ENCODE results near the gene SPSB3.

Gene SPSB3

DNA sequence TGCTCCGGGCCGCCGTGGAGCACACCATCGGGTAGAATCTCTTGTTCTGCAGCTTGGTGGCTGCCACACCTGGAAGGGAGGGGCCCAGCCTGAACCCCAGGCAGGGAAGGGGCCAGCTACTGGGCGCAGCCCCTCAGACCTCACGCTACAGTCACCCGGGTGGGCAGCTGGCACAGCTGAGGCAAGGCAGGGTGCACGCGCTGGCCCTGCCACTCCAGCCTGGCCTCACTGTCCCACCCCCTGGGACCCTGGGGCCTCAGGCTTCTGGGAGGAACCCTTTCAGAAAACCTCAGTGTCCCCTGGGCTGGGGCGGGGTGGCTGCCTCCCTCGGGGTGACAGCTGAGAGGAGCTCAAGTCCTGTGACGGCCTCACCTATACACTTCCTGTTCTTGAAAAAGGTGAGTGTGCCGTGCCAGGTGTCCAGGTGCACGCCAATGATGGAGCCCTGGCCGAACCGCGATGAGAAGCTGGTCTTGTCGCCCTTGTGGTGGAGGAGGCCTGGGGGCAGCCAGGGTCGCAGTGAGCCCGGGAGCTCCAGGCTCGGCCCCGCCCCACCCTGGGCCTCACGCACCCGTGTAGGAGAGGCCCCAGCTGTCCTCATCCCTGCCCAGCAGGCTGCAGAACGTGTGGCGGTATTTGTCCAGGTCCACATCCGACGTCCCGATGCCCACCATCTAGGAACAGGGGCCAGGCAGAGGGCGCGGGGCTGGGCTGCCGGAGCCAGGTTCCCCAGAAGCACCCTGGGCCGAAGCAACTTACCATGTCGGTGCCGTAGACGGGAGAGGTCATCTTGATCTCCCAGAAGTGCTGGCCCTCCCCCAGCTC, 4.8 kb downstream of the SPSB3 start:
- peaks cover 26% of the 10 kb centered on the region for H3K36me3 ChIP-seq (ENCODE audit: control insufficient read depth, insufficient read depth, low read length, severe bottlenecking)
- no peak overlapping the region for H3K4me3 ChIP-seq (ENCODE audit: low read length)
- no peak overlapping the region for H3K9ac ChIP-seq (ENCODE audit: low read length)
- H3K4me1 ChIP-seq (ENCODE audit: control insufficient read depth, insufficient read depth, low read length): peaks cover 16% of the 10 kb centered on the region
- no peaks in the 10 kb centered on the region for H3K27me3 ChIP-seq (replicated peaks; ENCODE audit: control insufficient read depth, insufficient read depth, low read length)
- H3K9me3 ChIP-seq (ENCODE audit: control insufficient read depth, low read length): no peaks in the 10 kb centered on the region
- DNase-seq (ENCODE audit: low read depth): no peak

DNA sequence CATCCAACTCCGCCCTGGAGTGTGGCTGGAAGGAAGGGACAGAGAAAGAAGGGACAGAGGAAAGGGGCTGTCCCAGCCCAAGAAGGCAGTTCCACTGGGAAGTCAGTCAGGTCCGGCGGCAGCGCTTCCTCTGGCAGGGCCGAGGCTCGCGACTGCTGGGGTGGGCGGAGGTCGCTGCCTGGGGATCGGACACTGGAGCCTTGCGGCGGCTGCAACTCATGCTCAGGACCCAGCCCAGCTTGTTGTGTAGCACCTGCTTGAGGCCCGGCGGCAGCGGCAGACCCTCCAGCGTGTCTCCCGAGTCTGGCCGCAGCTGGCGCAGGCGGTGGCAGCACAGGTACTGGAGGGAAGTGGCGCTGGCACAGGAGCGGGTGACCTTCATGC, 5.4 kb downstream of the SPSB3 start:
- no peak overlapping the region for H3K4me3 ChIP-seq (ENCODE audit: low read length)
- no peak for DNase-seq (ENCODE audit: low read depth)
- H3K27me3 ChIP-seq (replicated peaks; ENCODE audit: control insufficient read depth, insufficient read depth, low read length): no peaks in the 10 kb centered on the region
- H3K9me3 ChIP-seq (ENCODE audit: control insufficient read depth, low read length): no peaks in the 10 kb centered on the region
- peaks cover 26% of the 10 kb centered on the region for H3K36me3 ChIP-seq (ENCODE audit: control insufficient read depth, insufficient read depth, low read length, severe bottlenecking)
- no peak overlapping the region for H3K9ac ChIP-seq (ENCODE audit: low read length)
- H3K4me1 ChIP-seq (ENCODE audit: control insufficient read depth, insufficient read depth, low read length): peaks cover 21% of the 10 kb centered on the region

DNA sequence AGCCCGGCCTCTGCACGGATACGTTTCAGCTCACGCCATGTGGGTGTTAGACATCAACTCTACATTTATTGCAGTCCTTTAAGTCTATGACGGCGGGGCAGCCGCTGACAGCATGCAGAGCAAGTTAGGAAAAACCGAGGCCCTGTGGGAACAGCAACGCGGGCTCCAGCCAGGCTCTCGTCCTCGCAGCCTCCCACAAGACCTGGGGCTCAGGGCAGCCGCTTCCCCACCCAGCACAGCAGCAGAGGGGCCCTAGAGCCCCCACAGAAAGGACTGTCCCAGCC, 5.8 kb downstream of the SPSB3 start:
- H3K4me3 ChIP-seq (ENCODE audit: low read length): no peak overlapping the region
- H3K9me3 ChIP-seq (ENCODE audit: control insufficient read depth, low read length): no peaks in the 10 kb centered on the region
- H3K27me3 ChIP-seq (replicated peaks; ENCODE audit: control insufficient read depth, insufficient read depth, low read length): no peaks in the 10 kb centered on the region
- peaks cover 26% of the 10 kb centered on the region for H3K36me3 ChIP-seq (ENCODE audit: control insufficient read depth, insufficient read depth, low read length, severe bottlenecking)
- no peak for DNase-seq (ENCODE audit: low read depth)
- H3K4me1 ChIP-seq (ENCODE audit: control insufficient read depth, insufficient read depth, low read length): peaks cover 24% of the 10 kb centered on the region
- no peak overlapping the region for H3K9ac ChIP-seq (ENCODE audit: low read length)

DNA sequence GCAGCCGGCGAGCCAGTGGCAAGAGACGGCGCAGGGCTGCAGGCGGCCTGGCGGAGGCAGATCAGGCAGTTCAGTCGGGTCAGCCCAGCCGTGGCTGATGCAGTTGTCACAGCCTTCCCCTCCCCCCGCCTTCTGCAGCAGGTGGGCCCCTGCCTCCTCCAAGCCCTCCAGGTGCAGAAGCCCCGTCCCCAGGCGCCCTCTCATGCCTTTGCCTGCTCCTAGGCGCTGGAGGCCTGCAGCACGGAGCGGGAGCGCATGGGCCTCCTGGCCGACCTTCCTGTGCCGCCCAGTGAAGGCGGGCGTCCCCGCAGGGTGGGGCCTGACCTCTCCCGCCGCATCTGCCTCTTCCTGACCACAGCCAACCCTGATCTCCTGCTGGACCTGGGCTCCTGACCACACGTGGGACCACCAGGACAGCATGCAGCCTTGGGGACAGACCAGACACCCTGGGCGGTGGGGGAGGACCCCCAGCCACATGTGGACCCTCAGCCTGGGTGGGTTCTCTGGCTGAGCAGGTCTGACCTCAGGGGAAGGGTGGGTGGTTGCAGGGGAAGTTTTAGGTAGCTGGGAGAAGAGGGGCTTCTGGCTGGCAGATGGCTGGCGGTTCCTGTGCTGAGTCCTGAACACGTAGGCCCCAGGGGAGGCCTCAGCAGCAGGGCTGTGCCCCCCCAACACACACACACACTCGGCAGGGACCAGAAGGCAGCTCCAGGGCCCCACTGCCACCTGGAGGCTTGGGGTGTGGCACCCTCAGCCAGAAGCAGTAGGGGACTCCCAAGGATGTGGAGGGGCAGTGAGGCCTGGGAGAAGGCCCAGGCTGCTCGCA, 6.3 kb downstream of the SPSB3 start:
- H3K4me1 ChIP-seq (ENCODE audit: control insufficient read depth, insufficient read depth, low read length): peaks cover 19% of the 10 kb centered on the region
- no peak overlapping the region for H3K4me3 ChIP-seq (ENCODE audit: low read length)
- H3K9ac ChIP-seq (ENCODE audit: low read length): no peak overlapping the region
- H3K27me3 ChIP-seq (replicated peaks; ENCODE audit: control insufficient read depth, insufficient read depth, low read length): no peaks in the 10 kb centered on the region
- no peaks in the 10 kb centered on the region for H3K9me3 ChIP-seq (ENCODE audit: control insufficient read depth, low read length)
- peaks cover 26% of the 10 kb centered on the region for H3K36me3 ChIP-seq (ENCODE audit: control insufficient read depth, insufficient read depth, low read length, severe bottlenecking)
- no peak for DNase-seq (ENCODE audit: low read depth)

DNA sequence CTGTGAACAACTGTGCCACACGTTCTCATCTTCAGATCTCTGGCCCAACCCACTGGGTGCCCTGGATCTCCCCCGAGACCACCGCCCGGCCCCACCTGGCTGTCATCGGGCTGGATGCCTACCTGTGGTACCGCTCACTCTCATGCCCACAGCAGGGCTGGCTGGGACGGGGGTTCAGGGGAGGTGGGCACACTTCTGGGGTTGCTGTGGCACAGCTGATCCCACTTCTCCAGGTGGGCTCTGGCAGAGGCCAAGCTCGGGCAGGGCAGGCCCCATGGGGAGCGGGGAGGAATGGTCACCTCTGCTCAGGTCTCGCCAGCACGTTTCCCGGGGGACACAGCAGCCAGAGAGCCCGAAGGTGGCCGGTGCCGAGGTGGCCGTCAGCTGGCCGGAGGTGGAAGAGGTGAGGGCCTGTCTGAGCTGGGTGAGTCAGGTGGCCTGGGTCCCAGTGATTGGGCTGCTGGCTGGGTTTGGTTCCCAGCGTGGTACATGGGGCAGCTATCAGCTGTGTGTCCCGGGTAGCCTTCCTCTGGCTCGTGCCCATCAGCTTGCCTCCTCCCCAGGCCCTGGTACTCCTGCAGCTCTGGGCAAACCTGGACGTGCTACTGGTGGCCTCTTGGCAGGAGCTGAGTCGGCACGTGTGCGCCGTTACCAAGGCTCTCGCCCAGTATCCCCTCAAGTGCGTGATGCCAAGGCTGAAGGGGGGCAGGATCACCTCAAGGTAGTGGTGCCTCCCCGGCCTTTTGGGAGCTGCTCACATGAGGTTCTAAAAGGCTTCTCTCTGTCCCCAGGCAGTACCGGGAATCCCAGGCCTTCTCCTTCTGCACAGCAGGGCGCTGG, 7.1 kb downstream of the SPSB3 start:
- Histone ChIP-seq H3K4me3 (ENCODE audit: low read length) (no peak overlapping the region), H3K9ac (ENCODE audit: low read length) (peak overlapping the region; percentile 94), H3K27me3 (replicated peaks; ENCODE audit: control insufficient read depth, insufficient read depth, low read length) (no peaks in the 10 kb centered on the region), H3K4me1 (ENCODE audit: control insufficient read depth, insufficient read depth, low read length) (peaks cover 22% of the 10 kb centered on the region), H3K36me3 (ENCODE audit: control insufficient read depth, insufficient read depth, low read length, severe bottlenecking) (peaks cover 26% of the 10 kb centered on the region), H3K9me3 (ENCODE audit: control insufficient read depth, low read length) (no peaks in the 10 kb centered on the region)
- DNase-seq (ENCODE audit: low read depth): no peak

DNA sequence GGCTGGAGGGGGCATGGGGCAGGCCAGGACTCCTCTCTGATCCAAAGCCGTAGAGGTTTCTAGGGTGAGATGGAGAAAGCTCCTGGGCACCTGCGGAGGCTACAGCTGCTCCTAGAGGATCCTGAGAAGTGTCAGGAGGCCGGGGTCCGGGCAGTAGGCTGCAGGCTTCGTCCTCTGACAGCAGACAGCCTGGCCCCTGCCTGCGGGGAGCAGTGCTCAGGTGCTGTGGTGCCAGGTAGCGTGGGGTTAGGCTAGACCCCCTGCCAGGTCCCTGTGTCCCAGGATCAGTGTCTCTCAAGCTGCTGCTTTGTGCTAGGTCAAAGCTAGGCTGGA, 8.0 kb downstream of the SPSB3 start:
- Histone ChIP-seq H3K4me3 (ENCODE audit: low read length) (peak overlapping the region; percentile 92), H3K27me3 (replicated peaks; ENCODE audit: control insufficient read depth, insufficient read depth, low read length) (no peaks in the 10 kb centered on the region), H3K9ac (ENCODE audit: low read length) (peak overlapping the region; percentile 94), H3K9me3 (ENCODE audit: control insufficient read depth, low read length) (no peaks in the 10 kb centered on the region), H3K36me3 (ENCODE audit: control insufficient read depth, insufficient read depth, low read length, severe bottlenecking) (peaks cover 26% of the 10 kb centered on the region), H3K4me1 (ENCODE audit: control insufficient read depth, insufficient read depth, low read length) (peaks cover 27% of the 10 kb centered on the region)
- DNase-seq (ENCODE audit: low read depth): no peak

DNA sequence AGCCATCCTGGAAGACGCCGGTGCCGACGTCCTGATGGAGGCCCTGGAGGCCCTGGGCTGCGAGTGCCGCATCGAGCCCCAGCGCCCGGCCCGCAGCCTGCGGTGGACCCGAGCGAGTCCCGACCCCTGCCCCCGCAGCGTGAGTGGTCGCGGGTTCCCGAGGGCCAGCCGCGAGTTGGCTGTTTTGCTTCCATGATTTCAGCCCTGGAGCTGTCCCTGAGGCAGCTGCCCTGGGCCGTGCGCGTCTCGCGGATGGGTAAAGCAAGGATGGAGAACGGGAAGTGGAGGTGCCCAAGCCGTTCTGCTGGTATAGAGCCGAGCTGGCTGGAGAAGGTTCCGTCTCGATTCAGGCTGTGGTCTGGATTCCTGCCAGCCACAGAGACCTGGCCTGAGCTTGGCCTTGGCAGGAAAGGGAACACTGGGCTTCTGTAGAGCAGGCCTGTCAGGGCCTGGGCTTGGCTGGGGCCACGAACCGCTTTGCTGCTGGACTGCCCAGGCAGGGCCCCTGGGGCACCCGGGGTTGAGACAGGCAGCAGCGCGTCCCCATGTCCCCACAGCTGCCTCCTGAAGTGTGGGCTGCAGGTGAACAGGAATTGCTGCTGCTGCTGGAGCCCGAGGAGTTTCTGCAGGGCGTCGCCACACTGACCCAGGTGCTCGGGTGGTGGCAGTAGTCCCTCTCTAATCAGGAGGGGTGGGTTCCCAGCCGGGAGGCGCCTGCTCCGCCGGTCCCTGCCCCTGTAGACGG, 8.5 kb downstream of the SPSB3 start:
- no peaks in the 10 kb centered on the region for H3K9me3 ChIP-seq (ENCODE audit: control insufficient read depth, low read length)
- peak; percentile 51 for DNase-seq (ENCODE audit: low read depth)
- H3K4me3 ChIP-seq (ENCODE audit: low read length): peak overlapping the region; percentile 92
- H3K9ac ChIP-seq (ENCODE audit: low read length): peak overlapping the region; percentile 94
- peaks cover 26% of the 10 kb centered on the region for H3K36me3 ChIP-seq (ENCODE audit: control insufficient read depth, insufficient read depth, low read length, severe bottlenecking)
- peaks cover 27% of the 10 kb centered on the region for H3K4me1 ChIP-seq (ENCODE audit: control insufficient read depth, insufficient read depth, low read length)
- no peaks in the 10 kb centered on the region for H3K27me3 ChIP-seq (replicated peaks; ENCODE audit: control insufficient read depth, insufficient read depth, low read length)

DNA sequence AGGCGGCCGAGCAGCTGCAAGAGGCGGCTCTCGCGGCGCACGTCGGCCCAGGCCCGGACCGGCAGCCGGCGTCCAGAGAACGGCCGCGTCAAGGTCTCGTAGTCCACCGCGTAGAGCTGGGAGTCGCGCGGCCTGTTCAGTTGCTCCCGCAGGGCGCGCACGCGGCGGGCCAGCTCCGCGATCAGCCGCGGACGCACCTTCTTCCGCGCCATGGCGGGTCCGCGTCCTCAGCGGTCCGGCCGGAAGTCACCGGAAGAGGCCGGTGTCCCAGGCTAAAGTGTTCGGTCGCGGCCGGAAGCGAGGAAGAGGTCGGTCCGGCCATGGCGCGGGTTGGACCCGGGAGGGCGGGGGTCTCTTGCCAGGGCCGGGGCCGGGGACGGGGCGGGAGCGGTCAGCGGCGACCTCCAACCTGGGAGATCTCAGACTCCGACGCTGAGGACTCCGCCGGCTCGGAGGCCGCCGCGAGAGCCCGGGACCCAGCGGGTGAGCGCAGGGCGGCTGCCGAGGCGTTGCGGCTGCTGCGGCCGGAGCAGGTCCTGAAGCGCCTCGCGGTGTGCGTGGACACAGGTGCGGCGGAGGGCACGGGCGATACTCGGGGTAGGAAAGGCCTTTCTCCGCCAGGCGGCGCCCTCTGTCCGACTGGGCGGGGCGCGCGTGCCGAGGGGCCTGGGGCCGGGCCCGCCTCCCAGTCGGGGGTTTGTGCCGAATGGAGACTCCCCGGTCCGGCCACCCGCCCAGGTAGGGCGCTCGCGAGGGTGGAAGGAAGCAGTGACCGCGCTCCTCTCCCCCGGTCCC, 9.3 kb downstream of the SPSB3 start, which contains the start of gene MRPS34:
Gene MRPS34, minus strand, starts transcription at position 227 of the 795 bp plus-strand sequence. Its CDS starts 15 bp downstream, at position 212.
- Histone ChIP-seq H3K27me3 (replicated peaks; ENCODE audit: control insufficient read depth, insufficient read depth, low read length) (no peaks in the 10 kb centered on the region), H3K36me3 (ENCODE audit: control insufficient read depth, insufficient read depth, low read length, severe bottlenecking) (peaks cover 29% of the 10 kb centered on the region), H3K4me3 (ENCODE audit: low read length) (peak within 1 kb of the TSS; percentile 92), H3K4me1 (ENCODE audit: control insufficient read depth, insufficient read depth, low read length) (peaks cover 27% of the 10 kb centered on the region), H3K9ac (ENCODE audit: low read length) (peak within 1 kb of the TSS; percentile 94), H3K9me3 (ENCODE audit: control insufficient read depth, low read length) (no peaks in the 10 kb centered on the region)
- DNase-seq (ENCODE audit: low read depth): peak; percentile 93

DNA sequence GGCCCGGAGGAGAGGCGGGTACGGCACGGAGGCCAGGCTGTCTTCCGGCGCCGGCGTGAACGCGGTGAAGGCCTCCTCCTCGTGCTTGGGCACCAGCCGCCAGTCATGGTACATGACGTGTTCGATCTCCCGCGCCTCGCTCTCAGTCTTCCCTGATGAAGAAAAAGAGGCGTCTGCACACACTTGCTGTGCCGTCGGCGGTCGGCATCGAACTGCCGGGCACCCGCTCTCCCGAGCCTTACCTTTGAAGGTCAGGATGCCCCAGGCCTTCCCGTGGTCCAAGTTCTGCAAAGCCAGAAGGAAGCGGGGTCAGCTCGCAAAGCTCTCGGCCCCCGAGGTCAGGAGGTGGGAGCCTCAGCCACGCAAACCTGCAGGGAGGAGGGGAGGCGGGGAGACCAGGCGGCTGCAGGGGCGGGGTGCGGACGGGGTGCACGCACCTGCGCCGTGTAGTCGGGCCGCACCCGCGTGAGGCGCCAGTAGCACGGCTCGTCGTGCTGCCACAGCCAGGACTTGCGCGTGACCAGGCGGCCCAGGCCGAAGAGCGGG, 9.9 kb downstream of the SPSB3 start, which contains the start of gene EME2:
Gene EME2, plus strand, starts transcription at position 449 of the 546 bp plus-strand sequence. CDS start 418 bp downstream, outside the sequence.
- Histone ChIP-seq H3K4me3 (ENCODE audit: low read length) (peak within 1 kb of the TSS; percentile 92), H3K27me3 (replicated peaks; ENCODE audit: control insufficient read depth, insufficient read depth, low read length) (no peaks in the 10 kb centered on the region), H3K36me3 (ENCODE audit: control insufficient read depth, insufficient read depth, low read length, severe bottlenecking) (peaks cover 31% of the 10 kb centered on the region), H3K4me1 (ENCODE audit: control insufficient read depth, insufficient read depth, low read length) (peaks cover 27% of the 10 kb centered on the region), H3K9me3 (ENCODE audit: control insufficient read depth, low read length) (no peaks in the 10 kb centered on the region), H3K9ac (ENCODE audit: low read length) (peak within 1 kb of the TSS; percentile 94)
- DNase-seq (ENCODE audit: low read depth): peak; percentile 39

DNA sequence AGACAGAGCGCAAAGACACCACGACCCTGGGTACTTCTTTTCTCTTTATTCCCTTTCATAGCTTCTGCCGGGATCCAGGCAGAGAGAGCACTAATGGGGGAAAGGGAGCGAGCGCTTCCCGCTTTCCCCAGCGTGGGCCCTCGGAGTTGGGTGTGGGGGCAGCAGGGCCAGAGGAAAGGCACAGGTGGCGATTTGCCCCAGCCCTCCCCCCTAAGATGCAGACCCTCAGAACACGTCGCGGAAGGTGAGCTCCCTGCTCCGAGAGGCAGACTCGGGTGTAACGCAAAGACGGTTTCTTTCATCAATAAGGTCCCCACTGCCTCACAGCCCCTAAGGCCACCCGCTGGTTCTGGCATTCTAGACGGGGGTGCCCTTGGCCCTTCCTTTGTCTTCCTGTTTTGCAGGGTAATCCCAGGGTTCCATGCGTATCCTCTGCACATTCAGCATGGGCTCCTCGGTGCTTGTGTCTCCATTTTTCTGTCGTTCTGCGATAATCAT, 10.5 kb downstream of the SPSB3 start:
- Histone ChIP-seq H3K4me3 (ENCODE audit: low read length) (peak overlapping the region; percentile 92), H3K9me3 (ENCODE audit: control insufficient read depth, low read length) (no peaks in the 10 kb centered on the region), H3K4me1 (ENCODE audit: control insufficient read depth, insufficient read depth, low read length) (peaks cover 27% of the 10 kb centered on the region), H3K27me3 (replicated peaks; ENCODE audit: control insufficient read depth, insufficient read depth, low read length) (no peaks in the 10 kb centered on the region), H3K36me3 (ENCODE audit: control insufficient read depth, insufficient read depth, low read length, severe bottlenecking) (peaks cover 32% of the 10 kb centered on the region), H3K9ac (ENCODE audit: low read length) (peak overlapping the region; percentile 94)
- DNase-seq (ENCODE audit: low read depth): no peak

Measured in adipocyte (in vitro differentiated cells).